HG03039 (cell line): ENCODE data around the gene IPCEF1.
"Not testable (repeated sequence)": the region's sequence is repeated elsewhere in the genome, so short reads cannot be mapped to it uniquely, and the experiment has no call there.

ENCODE experiments used
- ATAC-seq: cut with Tn5 transposase; IDR thresholded peaks from one replicate; pipeline ENCODE4 v1.9.1; 2021; ENCODE audit warnings: mild to moderate bottlenecking, moderate library complexity; ENCODE audit not compliant: unreplicated experiment

Gene IPCEF1

DNA sequence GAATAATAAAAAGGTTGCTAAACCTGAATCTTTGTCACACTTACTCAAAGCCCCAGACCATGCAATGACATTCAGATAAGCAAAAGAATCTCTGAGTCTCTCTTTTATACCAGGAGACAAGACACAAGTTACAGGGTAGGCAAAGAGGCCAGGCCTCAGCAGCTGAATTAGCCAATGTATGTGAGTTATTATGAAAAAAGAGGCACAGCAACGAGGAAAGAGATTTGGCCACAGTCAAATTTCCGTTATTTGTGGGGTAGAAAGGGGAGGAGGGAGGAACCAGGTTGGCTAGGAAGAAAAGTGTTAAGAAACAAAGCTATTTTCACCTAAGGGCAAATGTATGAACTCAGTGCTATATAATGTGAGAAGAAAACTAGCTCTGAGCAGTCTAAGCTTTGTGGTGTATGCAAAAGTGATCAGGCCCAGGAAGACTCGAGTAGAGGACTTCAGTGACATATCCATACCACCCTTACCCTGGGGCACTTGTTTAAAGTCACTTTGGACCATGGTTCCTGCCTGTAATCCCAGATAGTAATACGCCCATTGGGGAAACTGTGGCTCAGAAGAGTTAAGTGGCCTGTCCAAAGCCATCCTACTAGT lies 19.1 kb downstream of the IPCEF1 start:
- ATAC-seq = no peak

- not testable (repeated sequence) for ATAC-seq
Measured at GRCh38 chr6:154334147-154334546, 22.5 kb downstream of the IPCEF1 start.

- no peak for ATAC-seq
Measured at GRCh38 chr6:154331750-154332149, 24.9 kb downstream of the IPCEF1 start.

GRCh38 chr6:154329350-154330170 lies 27.0 kb downstream of the IPCEF1 start:
- no peak for ATAC-seq

- not testable (repeated sequence) for ATAC-seq
Measured at GRCh38 chr6:154327313-154327712, 29.3 kb downstream of the IPCEF1 start.

- no peak for ATAC-seq
Measured at GRCh38 chr6:154325142-154325541, 31.5 kb downstream of the IPCEF1 start.

- ATAC-seq = no peak
Measured at GRCh38 chr6:154320181-154320580, 36.4 kb downstream of the IPCEF1 start.

GRCh38 chr6:154319231-154319858 lies 37.3 kb downstream of the IPCEF1 start:
- no peak for ATAC-seq

GRCh38 chr6:154318721-154319120 lies 37.9 kb downstream of the IPCEF1 start:
- no peak for ATAC-seq

GRCh38 chr6:154316131-154316530 lies 40.5 kb downstream of the IPCEF1 start:
- ATAC-seq = no peak

- ATAC-seq = no peak
Measured at GRCh38 chr6:154314084-154314483, 42.5 kb downstream of the IPCEF1 start.

DNA sequence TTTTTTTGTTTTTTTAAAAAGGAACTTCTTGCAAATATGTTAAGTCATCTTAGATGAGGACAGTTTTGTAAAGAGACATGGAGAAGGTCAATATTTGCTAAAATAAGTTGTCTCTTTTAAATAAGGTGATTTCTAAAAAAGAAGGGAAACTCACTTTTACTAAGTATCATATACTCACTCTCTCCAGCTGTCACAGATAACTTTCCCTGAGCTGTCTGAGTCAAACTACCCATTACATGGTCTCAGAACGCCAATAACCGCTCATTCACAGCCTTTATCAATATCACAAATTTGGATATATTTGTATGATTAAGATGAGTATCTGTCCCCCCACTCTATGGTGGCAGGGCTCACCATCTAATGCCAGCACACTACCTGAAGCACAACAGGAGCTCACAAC lies 47.6 kb downstream of the IPCEF1 start:
- no peak for ATAC-seq

DNA sequence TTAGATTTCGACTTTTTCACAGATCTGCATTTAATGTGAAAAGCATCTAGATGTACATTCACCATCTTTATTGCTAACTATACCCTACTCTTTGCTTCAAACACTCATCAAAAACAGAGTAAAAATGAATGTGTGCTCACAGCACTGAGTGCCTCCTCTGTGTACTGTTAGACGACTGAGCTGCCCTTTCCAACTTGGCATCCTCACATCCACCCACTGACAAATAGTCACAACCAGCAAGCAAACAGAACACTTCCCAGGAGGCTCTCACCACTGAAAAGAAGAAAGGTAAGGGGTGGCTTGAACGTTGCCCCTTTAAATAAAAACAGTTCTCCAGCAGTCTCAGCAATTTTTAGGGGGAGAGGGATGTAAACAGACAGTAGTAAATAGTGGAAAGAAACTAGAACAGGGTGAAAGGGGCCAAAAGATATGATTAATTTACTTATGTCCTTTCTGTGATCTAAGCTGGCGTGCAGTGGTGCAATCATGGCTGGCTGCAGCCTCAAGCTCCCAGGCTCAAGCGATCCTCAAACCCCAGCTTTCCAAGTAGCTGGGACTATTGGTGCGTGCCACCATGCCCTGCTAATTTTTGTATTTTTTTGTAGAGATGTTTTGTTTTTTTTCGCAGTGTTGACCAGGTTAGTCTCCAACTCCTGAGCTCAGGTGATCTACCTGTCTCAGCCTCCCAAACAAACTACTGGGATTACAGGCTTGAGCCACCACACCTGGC lies 48.7 kb downstream of the IPCEF1 start:
- ATAC-seq = no peak

GRCh38 chr6:154307147-154307546 lies 49.5 kb downstream of the IPCEF1 start:
- ATAC-seq = not testable (repeated sequence)

GRCh38 chr6:154306696-154307095 lies 49.9 kb downstream of the IPCEF1 start:
- ATAC-seq = peak; percentile 41

GRCh38 chr6:154304191-154304590 lies 52.4 kb downstream of the IPCEF1 start:
- ATAC-seq = no peak

DNA sequence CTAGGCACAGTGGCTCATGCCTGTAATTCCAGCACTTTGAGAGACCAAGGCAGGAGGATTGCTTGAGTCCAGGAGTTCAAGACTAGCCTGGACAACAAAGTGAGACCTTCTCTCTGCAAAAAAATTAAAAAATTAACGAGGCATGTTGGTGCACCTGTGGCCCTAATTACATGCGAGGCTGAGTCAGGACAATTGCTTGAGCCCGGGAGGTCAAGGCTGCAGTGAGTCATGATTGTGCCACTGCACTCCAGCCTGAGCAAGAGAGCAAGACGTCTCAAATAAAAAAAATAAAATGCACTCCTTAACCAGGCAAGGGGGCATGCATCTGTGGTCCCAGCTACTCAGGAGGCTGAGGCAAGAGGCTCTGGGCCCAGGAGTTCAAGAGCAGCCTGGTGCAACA lies 53.0 kb downstream of the IPCEF1 start:
- not testable (repeated sequence) for ATAC-seq

GRCh38 chr6:154301839-154302752 lies 54.5 kb downstream of the IPCEF1 start:
- ATAC-seq = peak; percentile 94

DNA sequence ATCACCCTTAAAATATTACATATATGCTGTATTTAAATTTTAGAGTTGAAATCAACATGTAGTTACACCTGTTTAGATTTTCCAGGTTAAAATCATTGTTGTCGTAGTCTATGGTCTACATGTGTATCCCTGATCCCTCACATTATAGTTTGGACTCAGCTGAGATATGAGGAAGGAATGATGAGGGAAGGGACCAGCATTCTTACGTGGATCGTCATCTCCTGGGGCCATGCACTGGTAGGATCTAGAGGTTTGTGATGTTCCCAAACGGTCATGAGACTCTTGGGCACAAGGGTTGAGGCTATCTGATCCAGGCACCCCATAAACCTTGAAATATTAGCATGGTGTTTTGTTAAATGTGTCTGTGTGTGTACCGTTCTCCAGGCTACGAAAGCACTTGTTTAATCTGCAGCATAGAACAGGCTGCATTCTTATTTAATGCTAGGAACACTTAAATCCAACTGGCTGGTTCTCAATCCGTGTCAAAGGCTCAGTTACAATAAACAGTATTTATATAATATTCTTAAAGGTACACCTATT lies 55.4 kb downstream of the IPCEF1 start:
- no peak for ATAC-seq

- no peak for ATAC-seq
Measured at GRCh38 chr6:154298297-154298696, 58.3 kb downstream of the IPCEF1 start.
